HG03139 (cell line): ENCODE data around the gene TMEM131L.
A peak's percentile ranks its signal among the peaks of the same experiment; 100 is the strongest.

Source experiments
- ATAC-seq: cut with Tn5 transposase; IDR thresholded peaks from one replicate; pipeline ENCODE4 v1.9.1; 2021; ENCODE audit not compliant: unreplicated experiment

TMEM131L gene

GRCh38 chr4:153472122-153473037, 6.2 kb downstream of the TMEM131L start:
- ATAC-seq: peak; percentile 34

- ATAC-seq: no peak
These were observed 8.1 kb downstream of the TMEM131L start for GRCh38 chr4:153474251-153474650.

- ATAC-seq: no peak
These were observed 10.8 kb downstream of the TMEM131L start for GRCh38 chr4:153476829-153477574.

DNA sequence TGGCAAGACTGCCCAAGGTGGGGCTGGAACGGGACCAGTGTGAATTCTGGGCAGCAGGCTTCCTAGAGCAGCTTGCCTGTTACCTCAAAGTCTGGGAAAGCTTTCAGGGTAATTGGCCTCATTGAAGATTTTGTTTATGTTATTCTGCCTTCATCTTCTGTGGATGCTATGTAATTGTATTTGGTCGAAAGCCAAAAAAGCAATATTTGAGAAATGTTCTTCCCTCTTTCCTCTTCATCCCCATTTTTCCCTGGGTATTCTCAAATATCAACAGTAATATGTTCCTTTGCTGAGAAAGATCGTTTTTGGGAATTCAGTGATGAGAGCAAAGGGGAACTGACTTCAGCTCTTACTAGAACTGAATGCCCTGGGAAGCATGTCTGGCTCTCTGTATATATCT, 12.9 kb downstream of the TMEM131L start:
- ATAC-seq: no peak

- ATAC-seq: no peak
These were observed 14.5 kb downstream of the TMEM131L start for GRCh38 chr4:153480704-153481103.

DNA sequence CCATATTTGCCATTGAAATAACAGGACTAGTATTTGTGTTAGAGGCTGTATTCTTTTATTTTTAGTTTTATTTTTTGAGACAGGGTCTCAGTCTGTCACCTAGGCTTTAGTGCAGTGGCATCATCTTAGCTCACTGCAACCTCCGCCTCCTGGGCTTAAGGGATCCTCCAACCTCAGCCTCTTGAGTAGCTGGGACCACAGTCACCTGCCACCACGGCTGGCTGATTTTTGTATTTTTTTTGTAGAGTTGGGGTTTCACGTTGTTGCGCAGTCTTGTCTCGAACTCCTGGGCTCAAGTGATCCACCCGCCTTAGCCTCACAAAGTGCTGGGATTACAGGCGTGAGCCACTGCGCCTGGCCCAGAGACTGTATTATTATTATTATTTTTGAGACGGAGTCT, 15.3 kb downstream of the TMEM131L start:
- ATAC-seq: no peak

DNA sequence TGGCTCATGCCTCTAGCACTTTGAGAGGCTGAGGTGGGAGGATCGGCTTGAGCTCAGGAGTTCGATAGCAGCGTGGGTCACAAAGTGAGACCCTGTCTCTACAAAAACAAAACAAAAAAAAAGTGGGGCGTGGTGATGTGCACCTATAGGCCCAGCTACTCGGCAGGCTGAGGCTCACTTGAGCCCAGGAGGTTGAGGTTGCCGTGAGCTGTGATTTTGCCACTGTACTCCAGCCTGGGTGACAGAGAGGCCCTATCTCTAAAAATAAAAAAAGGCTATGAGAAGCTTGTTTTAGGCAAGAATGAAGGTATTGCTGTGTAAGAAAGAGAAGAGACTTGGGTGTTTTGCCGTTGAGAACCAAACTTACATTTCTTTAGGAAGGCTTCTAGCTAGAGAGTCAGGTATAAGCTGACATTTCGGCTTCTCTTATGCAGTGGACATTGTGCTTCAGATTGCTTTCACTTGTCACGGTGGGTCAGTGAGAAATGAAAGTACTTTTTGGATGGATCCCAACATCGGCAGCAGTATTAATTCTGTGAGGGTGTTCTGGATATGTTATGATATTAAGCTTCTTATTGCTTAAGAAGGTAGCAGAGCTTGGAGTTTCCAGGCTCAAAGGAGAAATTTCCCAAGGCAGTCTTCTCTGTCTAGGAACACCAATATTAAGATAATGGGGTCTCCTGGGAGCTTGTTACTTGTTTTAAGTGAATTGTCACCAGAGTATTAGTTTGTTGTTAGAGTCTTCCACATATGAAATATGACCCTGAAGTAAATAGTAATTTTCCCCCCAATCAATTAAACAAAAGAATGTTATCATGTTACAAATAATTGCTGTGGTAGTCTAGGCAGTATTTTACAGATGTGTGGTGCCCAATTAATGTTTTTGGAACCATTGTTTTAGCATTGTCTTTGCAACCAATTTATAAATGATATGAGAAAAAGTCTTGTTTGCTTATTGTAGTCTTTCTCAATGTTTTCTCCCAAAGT, 17.6 kb downstream of the TMEM131L start:
- ATAC-seq: no peak

DNA sequence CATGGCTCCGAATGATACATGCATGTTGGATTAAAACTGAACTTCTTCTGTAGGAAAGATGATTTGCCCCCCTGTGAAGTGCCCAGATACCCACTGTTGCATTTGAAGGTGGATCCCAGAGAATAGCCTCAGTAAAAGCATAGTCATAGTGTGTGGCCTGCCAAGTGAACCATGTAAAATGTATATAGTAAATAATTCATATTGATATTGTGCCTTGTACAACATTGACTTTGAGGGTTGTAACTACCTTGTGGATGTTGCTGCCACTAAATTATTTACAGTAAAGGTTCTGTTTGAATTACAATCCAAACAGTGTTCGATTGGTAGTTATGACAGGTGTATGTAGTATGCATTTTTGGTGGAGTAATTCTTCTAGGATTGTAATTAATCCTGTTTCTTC, 19.2 kb downstream of the TMEM131L start:
- ATAC-seq: no peak

DNA sequence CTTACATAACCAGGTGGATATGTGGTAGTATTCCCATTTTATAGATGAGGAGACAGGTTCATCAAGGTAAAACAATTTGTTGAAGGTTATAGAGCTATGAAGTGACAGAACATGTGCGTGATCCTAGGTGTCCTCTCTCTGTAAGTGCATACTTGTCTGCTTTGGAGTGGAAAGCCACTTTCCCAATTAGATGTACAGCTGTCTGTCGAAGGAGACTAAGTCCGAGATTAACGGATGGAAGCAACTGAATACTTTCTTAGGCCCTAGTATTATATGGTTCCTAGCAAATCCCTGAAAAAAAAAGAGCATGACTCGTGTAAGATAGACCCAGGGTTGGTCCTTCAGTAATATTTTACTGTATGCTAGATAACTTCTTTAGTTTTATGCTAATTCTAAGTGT, 19.7 kb downstream of the TMEM131L start:
- no peak for ATAC-seq

DNA sequence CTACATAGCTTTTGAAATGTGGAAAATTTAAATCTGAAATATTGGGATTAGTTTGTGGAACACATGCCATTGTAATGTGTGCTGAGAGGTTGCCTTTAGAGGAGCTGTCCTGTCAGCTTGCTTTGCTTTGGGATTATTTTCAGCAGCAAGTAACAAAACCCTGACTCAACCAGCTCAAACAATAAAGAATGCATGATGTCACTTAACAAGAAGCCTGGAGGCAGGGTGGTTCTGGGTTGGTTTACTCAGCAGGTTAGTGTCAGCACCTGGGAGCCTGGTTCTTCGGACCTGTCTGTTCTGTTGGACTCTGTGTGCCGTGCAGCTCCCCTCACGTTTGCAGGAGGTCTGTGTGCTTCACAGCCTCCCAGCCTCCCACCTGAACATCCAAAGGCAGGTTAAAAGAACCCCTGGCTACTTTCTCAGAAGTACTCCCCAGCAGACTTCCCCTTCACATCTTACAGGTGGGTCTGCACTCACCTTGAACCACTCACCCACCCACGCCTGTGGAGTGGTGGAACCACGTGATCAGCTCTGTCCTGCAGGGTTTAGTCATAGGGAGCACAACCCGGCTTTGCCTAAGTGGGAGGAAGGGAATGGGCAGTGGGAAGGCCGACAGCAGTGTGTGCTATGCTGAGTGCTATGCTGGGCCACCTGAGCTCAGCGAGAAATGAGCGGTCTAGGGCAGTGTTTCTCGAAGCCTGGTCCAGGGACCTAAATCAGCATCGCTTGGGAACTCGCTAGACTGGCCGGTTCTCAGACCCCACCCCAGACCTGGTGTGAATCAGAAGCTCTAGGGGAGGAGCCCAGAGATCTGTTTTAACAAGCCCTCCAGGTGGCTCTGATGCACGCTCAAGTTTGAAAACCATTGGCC, 20.4 kb downstream of the TMEM131L start:
- no peak for ATAC-seq

DNA sequence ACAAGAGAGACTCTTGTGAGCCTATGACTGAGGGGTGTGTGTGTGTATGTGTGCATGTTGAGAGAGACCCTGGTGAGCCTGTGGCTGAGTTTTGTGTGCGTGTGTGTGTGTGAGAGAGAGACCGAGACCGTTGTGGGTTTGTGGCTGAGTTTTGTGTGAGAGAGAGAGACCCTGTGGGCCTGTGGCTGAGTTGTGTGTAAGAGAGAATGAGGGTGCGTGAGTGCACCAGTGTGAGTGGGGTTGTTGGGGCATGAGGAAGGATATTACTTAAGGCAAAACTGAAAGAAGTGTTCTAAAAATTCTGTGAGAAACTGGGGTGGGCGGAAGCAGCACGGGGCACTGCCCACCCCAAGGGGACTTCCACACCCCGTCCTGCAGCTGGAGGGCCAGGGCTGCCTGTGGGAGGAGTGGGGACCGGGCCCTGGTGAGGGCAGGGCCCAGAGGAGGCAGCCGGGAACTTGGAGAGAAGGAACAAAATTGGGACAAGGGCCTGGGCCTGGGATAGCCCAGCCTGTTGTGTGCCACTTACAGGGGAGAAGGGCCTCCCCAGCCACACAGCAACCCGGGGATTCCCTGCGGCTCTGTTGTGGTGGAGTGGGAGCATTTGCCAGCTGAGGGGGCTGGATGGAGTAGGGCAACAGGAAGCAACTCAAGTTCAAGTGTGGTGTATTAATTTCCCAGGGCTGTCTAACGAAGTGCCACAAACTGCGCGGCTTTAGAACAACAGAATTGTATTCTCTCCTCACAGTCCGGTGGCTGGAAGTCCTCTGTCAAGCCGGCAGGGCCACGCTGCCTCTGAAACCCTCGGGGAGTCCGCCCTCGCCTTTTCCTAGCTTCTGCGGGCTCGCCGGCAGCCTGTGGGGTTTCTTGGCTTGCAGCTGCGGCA, 22.1 kb downstream of the TMEM131L start:
- ATAC-seq: peak; percentile 41

DNA sequence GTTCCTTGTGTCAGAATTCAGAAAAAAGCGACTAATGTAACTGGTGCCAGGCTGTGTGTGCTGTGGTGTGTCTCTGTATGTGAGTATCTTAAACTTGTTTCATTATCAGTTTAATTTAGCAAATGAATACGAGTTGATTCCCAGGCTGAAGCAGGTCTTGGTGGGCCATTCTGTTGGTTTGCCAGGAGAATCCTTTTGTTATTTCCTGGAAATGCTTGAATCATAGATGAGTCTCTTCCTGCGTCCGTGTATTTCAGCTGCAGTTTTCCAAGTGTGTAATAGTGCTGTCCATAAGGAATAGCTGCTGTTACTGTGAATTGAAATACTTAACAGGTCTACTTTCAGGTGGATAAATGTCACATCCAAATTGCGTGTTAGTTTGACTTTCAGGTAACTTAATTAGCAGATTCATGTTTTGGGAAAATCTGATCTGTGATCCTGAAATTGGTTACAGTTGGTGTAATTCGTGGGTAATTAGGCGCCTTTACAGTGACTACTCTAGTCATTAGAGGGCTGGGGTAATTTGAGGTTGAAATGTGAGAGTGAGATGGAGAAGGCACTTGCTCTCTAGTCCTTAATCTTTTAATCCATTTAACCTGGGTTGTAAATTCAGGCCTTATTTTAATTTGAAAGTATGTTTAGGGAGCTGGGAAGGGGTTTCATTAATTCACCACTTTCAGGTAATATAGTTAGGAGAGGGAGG, 23.8 kb downstream of the TMEM131L start:
- no peak for ATAC-seq

DNA sequence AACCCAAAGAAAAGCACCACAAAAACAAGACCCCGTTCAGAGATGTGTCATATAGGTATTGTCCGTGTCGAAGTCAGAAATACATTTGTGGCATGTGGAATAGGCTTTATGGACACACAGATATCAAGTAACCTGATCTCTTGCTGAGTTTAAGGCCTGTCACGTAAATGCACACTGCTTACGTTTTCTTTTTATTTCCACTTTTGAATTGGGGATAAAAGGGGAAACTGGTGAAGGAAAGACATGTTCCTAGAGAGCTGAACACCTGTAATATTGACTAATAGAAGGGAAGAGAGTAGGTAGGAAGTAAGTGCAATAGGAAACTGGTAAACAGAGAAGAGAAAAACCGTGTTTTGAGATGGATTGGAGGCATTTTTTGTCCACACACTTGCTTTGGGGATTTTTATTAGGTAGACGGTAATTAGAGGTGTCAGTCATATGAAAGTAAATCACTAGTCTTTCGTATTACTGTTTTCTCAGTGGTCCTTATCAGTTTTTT, 24.9 kb downstream of the TMEM131L start:
- no peak for ATAC-seq

DNA sequence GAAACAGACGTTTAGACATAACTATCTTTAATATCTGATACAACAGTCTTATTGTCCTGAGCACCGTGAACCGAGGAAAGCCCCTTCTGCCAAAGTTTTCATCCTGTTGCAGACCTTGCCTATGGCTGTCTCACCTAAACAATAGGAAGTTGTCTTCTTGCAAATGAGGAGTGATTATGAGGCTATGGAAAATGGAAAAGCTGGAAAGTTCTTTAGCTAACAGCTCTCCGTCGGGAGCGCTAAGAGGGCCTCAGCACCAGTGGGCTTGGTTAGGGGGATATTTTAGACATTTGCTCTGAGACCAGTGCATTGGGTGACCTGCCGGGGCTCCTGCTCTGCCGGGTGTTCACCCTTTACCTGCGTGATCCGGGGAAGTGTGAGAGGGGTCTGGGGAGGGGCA, 28.4 kb downstream of the TMEM131L start:
- ATAC-seq: no peak

DNA sequence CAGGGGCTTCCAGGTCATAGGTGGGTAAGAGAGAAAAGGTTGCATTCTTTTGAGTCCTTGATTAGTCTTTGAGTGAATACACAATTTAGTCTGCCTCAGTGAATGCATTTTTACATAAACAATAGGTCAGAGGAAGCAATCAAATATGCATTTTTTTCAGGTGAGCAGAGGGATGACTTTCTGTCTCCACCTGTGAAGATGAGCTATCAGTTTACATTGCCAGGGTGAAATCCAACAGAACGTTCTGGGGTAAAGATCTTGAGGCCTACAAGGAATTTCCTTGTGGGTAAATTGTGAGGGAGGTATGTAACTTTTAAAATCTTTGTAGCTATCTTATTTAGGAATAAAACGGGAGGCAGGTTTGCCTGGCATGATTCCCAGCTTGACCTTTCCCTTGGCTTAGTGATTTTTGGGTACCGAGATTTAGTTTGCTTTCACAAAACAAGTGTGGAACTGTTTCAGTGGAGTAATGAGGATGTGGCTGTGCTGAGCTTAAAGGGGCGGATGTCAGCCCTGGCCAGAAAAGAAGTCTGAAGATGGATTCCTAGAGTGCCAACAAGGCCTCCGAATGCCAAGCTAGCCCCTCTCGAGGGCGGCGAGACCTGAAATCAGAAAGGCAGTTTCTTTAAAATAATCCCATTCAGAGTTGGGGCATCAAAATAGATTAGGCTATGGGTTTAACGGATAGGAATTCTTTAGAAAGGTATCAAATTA, 29.5 kb downstream of the TMEM131L start:
- no peak for ATAC-seq

GRCh38 chr4:153497091-153497531, 31.0 kb downstream of the TMEM131L start:
- ATAC-seq: peak; percentile 35
